GM19372 (cell line): Measurements from ENCODE around the gene CNTNAP4.

Experiments used
- ATAC-seq: cut with Tn5 transposase; IDR thresholded peaks from one replicate; pipeline ENCODE4 v1.9.1; 2021; ENCODE audit warnings: mild to moderate bottlenecking, low read depth, moderate library complexity; ENCODE audit not compliant: unreplicated experiment

CNTNAP4 gene

DNA sequence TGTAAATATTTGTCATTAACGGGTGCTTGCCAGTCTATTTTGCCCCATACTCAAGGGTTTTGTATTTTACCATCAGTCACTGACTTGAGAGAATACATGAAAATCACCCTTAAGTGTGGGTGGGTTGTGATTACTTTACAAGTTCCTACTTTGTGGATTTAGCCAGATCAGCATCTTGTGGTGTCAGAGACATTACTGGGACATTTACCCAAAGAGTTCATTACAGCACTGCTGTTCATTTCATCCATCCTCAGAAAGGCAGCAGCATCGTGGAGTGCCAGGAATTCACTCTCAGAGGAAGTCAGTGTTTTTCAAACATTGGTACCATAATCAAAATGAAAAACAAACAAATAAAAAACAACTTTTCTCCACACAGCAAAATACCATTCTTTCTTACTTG lies 110.8 kb downstream of the CNTNAP4 start:
- ATAC-seq, result no peak

DNA sequence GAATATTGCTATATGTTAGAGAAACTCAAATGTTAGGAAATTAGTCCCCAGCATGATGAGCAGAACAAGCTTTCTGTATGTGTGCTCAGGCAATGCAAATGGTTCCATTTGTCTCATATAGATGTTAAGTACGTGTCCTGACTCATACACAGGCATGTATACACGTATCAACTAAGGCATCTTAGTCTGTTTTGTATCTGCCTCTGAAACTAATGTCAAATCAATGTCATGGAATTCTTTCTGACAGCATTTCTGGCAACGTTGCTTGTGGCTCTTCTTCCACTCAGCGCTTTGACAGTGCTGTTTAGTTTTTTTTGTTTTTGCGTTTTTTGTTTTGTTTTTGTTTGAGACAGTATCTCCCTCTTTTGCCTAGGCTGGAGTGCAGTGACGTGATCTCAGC lies 111.9 kb downstream of the CNTNAP4 start:
- no peak for ATAC-seq

DNA sequence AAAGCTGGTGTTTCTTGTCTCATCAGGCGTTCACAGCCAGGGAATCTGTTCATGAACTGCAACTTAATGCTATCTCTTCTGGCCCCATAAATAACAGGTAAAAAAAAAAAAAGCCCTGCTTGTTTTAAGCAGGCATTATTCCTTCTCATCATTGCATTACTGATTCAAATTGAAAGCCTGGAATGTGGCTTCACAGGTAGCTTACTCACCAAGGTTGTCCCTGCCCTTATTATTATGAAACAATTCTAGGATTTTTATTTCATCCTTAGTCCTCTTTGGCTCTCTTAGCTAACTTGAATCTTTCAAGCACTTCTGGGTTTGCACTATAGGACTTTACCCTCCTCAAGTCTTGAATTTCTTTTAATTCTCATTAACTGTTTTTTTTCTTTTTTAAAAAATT lies 113.3 kb downstream of the CNTNAP4 start:
- no peak for ATAC-seq

DNA sequence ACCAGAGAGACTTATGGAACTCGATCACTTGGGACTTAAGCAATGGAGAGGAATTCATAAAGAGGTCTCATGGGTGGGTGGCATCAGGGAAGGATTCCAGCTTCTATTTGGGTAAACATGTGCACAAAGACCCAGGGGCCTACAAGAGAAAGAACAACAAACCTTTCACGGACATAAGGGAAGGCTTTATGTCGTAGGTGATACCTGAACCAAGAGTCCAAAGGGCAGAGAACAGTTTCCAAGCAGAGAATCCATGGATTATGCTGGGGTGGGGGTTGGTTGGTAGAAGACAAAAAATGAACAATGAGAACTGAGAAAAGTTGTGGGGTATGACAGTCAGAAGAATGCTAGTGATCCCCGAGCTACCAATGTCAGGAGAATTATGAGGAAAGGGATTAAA lies 119.8 kb downstream of the CNTNAP4 start:
- no peak for ATAC-seq

DNA sequence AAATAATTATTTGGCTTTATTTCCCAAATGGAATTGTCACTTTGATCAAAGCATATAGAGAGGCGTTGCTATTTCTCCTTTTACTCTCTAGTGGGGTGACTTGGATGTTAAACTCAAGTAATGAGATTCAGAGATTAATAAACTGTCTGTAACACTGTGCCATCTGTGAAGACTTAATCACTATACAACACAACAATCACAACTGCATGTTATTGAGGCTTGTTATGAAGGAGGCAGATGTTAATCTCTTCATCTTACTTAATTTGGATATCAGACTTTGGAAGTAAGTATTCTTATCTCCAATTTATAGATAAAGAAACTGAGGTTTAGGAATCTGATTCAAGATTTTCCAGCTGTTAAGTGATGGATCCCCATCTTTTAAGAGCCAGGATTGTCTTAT lies 132.5 kb downstream of the CNTNAP4 start:
- no peak for ATAC-seq

DNA sequence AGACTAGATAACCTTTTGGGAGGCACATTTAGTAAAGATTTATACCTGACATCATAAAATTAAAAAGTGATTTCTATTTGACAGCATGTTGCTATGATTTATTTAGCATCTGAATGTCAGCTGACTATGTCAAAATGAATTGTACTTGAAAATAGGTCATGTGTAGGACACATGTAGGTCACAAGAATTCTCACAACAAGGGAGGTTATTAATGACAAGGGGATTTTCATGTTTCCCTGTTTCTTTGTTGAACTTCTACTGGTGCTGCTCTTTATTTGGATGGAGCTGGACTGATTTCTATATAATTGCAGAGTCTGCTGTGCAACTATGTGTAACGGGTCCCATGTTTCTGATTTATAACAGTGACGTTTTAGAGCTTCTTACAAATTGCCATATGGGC lies 144.4 kb downstream of the CNTNAP4 start:
- ATAC-seq, result no peak

DNA sequence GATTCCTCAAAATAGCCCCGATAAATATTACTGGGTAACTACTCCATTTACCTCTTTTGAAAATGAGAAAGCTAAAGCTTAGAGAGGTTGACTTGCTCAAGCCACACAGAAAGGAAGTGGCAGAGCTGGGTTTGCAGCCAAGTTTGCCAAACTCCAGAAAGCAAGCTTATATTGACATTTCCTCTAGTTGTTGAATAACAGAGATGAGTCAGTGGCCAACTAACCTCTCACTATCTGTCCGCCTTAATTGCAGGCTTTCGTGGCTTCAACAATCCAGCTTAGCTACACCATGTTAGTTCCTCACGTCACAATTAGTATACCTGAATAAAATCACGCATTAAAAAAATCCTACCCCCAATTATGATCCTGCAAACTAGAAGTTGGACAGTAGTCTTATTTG lies 151.7 kb downstream of the CNTNAP4 start:
- no peak for ATAC-seq

DNA sequence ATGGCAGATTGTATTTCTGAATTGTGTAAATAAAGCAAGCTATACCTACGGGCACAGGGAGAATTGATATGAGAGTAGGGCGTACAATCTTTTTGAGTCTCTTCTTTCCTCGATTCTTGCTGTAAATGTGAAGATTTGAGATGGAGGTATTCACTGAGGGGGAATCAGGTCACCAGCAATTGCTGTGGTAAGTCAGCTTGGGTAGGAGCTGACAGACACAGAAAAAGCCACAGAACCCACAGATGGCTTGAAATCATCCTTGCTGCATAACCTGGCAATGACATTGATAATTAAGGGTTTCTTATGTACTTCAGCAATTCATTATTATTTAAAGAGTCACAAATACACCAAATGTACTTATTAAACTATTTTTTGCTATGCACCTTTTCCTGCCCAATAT lies 164.2 kb downstream of the CNTNAP4 start:
- ATAC-seq, result no peak

DNA sequence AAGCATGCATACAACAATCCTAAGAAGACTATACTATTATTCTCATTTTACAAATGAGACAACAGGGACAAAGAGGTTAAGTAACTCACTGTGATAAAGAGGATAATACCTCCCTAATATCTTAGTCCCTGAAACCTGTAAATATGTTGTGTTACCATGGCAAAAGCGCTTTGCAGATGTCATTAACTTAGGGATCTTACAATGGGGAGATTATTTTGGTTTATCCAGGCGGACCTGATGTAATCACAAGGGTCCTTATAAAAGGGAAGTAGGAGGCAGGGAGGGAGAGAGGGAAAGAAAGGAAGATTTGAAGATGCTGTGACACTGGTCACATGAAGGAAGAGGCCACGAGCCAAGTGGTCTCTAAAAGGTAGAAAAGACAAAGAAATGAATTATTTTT lies 164.7 kb downstream of the CNTNAP4 start:
- ATAC-seq, result no peak

DNA sequence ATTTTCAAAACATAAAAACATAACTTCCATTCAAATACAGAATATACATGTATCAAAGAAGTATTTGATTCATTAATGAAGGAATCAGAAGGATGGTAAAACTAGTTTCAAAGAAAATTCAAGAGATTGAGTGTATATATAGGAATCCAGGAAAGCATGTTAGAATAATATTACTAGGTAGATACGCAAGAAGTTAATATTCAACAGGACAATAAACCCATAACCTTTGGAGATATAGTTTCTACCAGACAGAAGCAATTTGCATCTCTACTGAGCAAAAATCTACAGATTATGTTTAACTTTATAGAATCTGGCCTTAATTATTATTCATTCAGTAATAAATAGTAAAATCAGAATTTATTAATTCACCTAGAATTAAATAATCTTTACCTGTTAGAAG lies 166.8 kb downstream of the CNTNAP4 start:
- no peak for ATAC-seq

DNA sequence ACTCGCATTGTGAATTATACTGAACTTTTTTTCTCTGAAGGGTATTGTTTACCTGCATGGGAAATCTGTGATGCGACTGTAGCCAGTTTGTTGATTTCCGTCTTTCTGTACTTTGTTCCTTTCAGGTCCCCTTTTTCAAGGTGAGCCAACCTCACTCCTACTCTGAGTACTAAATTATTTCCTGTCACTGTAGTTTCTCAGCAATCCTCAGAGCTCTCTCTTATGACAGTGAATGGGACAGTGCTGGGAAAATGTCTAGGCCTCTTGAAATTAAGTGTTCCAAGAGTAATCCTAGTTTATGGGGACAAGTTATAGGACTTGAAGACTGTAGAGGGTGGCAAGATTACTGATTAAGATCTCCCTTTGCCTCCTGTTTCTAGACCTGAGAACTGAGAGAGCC lies 167.6 kb downstream of the CNTNAP4 start:
- no peak for ATAC-seq

DNA sequence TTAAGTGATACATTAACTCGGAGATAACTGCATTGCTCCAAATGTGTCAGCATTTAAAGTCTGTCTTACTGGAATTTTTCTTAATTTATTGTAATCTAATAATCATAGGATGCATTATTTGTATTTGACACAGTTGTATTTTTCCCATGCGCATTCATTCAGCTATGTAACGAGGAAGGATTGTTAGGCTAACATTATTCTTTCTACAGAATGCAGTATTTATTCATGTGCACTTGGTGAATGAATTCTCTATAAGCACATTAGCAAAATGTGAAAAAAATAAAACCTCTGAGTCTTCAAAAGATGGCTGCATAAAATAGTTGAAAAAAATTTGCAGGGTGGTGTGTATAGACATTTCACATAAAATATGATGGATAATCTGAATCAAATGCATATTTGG lies 168.6 kb downstream of the CNTNAP4 start:
- ATAC-seq, result no peak

DNA sequence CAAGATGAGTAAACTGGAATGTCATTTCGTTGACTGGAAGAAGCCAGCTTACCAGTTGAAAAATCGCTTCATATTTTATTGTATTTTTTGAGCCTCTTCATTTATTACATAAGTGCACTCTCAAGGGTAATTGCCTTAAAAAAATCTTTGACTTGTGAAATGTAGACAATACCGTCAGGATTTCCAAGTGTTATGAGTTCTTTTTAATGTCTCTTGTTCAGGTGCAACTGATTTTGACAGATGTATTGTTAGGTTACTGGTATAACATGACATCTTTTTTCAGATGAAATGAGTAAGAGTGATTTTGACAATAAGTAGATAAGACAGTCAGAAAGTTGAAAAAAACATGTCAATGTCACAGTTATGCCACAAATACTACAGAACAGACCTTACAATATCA lies 169.1 kb downstream of the CNTNAP4 start:
- no peak for ATAC-seq

DNA sequence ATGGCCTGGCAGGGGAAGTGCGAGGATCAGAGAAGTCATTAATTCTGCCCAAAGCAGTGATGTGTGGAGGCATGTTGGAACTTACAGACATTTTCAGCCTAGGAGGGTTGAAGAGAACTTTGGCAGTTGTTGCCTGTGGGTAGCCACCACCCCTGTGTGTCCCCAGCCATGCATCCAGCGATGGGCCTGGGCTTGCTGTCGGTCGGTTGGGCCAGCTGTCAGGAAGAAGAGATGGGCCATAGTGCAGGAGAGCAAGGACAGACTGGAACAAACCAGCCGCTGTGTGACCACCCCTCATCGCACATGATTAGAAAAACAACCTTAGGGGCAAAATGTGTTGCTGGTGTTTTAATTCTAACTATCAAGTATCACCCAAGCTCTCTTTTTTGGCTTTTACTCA lies 173.7 kb downstream of the CNTNAP4 start:
- no peak for ATAC-seq

DNA sequence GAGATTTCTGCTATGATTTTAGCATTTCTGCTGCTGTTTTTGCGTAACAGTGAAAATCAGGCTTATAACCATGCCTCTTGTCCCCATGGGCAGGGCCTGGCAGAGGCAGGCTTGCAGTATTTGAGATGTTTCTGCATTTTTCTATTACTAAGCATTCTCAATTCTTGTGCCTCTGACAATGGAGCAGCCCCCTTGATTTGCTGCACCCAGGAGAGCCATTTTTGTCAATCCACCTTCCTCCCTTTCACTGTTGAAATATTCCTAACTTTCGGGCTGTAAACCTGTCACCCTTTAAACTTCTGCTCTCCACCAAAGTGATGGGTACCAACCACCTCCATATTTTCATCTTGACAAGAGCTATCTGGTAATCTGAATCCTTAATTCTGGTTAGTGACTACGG lies 178.1 kb downstream of the CNTNAP4 start:
- no peak for ATAC-seq

DNA sequence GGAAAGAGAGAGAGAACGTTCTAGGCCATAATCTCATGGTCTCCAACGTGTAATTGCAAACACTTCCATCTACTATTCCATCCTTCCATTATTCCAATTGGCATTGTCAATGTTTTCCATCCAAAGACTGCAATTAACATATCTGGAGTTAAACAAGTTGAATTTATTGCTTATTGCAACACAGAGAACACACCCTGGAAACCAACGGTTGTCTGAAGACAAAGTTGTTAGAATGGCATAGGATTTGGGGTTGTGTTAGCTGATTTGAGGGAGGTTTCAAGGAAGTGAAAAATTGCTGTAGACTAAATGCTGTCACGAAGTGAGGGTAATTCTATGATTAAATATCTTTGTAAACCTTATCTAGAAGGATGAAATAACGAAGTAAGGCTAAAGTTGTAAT lies 178.8 kb downstream of the CNTNAP4 start:
- ATAC-seq, result no peak

DNA sequence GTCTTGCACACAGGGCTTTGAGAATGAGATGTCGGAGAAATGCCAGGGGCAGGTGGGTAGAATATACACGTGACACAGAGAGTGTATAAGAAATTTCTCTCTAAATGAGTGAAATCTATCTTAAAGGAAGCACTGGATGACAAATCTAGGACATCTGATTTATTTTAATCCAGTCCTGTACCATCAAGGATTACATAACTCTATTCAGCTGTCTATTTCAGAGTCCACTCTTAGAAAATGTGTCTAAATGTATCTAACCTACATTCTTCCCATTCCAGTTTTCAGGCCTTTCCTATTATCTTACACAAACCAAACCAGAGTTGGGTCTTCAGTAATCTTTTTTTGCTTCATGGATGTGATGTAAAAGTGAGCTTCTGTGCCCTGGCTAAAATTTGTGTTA lies 181.9 kb downstream of the CNTNAP4 start:
- ATAC-seq, result no peak

DNA sequence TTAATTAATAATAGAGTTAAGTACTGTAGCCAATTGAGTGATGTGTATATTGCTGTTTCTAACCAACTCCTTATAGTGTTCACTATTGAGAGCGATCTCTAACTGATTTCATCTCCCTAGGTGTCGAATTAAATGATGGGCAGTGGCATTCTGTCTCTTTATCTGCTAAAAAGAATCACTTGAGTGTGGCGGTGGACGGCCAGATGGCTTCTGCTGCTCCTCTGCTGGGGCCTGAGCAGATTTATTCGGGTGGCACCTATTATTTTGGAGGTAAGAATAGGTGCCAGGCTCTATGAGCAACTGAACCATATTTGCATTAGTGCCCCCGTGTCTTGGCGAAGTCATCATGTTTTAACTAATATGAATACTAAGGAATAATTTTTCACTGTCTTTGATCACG lies 184.6 kb downstream of the CNTNAP4 start:
- ATAC-seq, result no peak

DNA sequence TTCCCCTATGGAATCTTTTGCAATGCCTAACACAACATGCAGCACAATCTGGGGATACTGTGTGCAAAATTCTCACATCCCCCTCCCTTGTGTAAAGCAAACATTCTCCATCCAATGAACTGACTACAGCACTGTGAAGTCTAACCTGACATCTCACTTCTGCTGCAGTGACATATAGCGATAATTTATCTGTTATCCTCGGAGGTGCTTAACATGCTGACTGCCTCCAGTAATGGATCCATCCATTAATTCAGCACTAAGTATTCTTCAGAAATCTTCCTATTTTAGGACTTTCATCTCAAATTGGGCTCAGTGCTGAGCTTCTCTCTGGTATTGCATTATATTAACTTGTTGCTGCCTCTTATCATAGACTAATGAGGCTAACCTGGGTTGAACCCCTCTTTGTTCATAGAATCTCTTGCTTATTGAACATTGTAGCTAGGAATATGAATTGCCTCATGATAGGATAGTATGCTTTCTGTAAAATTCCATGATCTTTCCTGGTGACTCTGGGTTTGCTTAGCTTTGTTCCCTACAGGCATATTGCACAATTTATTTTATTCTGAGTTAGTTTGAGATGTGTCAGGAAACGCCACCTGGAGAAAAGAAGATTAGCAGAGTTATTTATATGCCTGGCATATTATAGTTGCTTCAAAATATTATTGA lies 187.9 kb downstream of the CNTNAP4 start:
- ATAC-seq, result no peak

DNA sequence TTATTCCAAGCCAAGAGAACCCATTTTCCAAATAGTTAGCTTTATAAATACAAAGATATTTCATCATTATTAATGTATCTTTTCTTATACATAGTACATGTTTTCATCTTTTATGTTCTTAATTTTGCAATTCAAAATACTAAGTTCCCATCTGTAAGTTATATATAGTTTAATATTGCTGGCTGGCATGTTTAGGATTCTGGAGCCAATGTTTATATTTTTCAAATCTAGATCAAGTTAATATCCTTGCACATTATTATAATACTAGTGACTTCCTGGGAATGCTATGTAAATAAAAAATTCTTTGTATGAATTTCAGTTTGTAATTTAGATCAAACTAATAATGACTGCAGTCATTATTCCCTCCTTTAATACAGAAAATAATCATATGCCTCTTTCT lies 189.7 kb downstream of the CNTNAP4 start:
- no peak for ATAC-seq

DNA sequence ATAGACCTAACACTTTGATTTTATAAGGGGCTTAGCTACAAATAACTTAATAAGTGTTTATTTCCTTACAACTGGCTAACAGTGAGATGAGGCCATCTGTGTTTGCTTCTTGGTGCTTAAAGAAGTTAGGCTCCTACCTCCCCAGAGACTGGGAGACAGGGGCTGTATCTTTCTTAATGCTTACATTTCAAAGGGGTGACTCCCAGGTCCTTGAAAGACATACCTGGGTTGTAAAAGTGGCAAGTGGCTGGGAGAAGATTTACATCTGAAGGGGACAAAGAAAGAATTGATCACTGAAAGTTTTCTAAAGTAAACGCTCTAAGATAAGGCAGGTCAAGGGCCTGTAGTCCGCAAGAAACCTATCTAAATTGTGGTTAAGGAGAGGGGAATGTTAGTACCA lies 196.8 kb downstream of the CNTNAP4 start:
- no peak for ATAC-seq

DNA sequence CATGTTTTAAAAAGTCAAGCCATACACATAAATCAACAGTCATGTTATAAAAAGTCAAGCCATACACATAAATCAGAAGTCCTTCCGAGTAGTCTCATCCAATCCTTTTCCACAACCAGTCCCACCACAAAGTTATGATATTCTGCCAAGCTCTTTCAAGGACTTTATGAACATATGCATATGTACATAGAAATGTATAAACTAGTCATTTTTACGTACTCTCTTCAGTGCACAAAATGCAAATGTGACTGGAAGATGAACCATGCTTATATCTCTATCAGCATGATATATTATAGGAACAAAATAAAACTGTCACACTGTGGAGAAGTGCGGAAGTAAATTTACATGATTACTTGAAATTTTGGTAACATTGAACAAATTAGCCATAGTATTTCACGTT lies 200.9 kb downstream of the CNTNAP4 start:
- no peak for ATAC-seq

DNA sequence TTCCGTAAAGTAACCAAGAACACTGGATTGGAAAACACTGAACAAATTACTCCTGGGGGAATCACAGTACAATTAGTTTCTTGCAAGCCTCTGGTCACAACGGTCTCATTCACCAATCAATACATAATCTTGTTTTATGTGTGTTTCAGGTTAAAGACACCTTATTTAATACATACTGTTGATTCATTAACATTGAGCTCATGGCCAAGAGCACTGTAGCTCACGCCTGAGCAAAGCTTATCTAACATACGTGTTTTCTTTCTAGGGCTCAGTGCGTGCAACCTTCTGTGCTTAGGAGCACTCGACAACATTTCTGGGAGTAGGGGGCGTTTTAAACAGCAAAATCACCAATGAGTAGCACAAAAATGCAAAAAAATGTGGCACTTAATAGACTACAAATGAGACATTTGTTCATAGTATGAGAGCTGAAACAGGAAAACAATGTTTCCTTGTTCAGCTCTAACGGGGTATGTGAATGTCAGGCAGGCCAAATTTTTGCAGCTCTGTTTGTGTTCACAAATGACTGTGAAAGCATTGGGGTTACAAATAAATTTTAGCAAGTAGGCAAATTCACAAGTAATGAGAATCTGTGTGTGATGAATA lies 206.2 kb downstream of the CNTNAP4 start:
- ATAC-seq, result no peak
